Ammon's horn (tissue), 1 donor: ENCODE results near the gene HIVEP3.

Experiments
- DNase-seq: peaks from one replicate; pipeline ENCODE4 v3.0.0-alpha.2; 2016; ENCODE audit warnings: low spot score

Gene HIVEP3

DNA sequence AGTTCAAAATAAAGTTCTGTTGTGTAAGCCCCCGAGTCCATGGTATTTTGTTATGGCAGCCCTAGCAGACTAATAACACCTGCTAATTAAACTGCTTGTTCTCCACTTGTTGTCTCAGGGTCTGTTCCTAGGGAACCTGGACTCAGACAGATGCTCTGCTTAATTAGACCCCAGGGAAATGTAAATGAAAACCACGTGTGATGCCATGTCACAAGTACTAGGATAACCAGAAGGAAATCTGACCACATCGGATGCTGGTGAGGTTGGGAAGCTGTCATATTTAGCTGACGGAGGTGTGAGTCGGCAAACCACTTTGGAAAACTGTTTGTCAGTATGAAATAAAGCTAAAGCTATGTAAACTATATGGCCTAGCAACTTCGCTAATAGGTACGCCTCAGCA lies 453.8 kb downstream of the HIVEP3 start:
- DNase-seq = no peak

DNA sequence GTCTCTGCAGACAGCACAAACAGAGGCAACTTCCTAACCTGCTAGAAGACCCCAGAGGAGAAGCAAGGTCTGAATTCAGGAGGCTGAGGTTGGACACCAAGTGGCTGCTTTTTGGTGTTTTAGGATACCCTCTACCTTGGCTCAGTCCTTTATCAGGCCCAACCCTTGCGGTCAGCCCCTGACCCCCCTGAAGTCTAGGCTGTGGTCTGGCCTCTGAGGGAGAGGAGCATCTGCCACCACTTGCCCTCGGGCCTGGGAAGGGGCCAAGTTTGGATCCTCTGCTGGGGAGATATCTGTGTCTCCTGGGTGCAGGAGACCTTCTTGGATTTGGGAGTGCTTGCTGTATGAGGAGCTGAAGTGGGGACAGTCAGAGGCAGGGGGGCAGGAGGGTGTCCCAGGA lies 455.2 kb downstream of the HIVEP3 start:
- no peak for DNase-seq

DNA sequence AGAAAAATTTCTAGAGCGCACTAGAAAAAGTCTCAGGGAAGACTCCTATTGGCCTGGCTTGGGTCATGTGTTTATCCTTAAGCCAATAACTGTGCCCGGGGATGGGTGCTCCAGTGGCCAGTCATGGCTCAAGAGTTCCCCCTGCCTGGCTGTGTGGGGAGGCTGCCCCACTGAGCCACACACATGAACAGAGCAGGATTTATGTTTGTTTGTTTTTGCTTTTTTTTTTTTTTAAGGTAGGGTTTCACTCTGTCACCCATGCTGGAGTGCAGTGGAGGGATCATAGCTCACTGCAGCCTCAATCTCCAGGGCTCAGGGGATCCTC lies 456.1 kb downstream of the HIVEP3 start:
- DNase-seq = no peak

DNA sequence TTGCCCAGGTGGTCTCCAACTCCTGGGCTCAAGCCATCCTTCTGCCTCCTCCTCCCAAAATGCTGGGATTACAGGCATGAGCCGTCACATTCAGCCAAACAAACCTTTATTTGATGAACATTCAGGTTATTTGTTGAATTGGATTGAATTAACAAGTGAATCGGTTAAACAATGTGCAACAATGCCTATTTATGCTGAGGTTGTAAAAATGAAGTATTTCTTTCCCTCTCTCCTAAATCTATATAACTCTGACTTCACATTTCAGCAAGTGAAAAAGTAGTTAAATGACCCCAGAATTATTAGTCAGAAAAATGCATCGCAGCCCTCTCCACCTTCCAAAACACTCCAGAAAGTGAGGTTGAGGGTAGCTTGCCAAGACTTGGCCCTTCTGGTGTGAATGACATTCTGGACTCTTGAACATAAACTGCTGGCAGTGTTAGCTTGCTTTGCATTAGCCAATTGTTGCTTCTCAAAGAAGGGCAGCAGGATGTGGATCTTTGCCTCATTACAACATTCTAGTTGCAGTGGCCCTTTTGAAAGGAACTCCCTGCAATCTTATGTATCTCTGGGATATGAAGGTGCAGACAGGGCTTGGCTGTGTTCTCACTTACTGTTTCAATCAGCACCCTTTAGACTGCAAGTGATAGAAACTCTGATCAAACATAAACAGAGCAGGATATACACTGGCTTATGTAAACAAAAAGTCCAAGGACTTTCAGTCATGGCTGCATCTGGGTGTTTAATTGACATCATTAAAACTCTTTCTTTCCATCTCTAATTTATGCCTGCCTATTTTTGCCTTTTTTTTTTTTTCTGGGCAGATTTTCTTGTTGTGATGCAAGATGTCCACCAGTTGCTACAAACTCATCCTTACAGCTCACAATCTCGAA lies 456.7 kb downstream of the HIVEP3 start:
- no peak for DNase-seq

DNA sequence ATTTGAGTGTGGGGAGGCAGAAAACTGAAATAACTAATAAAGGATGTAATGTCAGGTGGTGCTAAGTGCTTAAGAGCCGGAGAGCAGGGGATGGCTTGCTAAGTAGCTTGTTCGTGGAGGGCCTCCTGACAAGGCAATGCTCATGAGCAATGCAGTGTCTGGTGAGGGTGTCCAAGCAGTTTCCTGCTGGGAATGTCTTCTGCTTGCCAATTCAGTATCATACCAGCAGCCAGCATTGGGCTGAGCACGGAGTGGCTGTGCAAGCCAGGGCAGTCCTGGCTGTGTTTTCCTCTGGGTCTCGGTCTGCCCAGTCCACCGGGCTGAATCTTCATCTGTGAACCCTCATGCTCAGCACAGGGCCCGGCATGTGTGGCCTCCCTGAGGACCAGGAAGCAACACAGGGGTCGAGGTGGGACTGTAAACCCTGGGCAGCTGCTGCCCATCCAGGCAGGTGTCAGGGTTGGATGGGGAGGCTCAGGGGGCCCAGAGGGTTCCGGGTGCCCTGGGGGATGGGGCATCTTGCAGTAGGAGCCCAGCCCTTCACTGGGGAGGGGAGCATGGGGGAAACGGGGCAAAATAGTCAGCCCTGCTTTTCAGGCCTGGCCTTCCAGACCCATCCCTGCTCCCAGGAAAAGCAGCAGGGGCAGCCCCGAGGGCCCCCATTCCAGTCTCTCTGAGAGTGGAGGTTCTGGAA lies 461.7 kb downstream of the HIVEP3 start:
- DNase-seq = no peak
